Activated CD4-positive, alpha-beta T cell treated with anti-CD3 and anti-CD28 coated beads, Interleukin-2, amount 50 U/mL, for 1 hour (primary cell): ENCODE measurements around the gene ANKRD42.
"Not testable (repeated sequence)": the region's sequence is repeated elsewhere in the genome, so short reads cannot be mapped to it uniquely, and the experiment has no call there.

ENCODE experiments used
- DNase-seq: peaks from one replicate; pipeline ENCODE4 v3.0.0-alpha.2; 2020

The ANKRD42 gene

GRCh38 chr11:83249972-83250593, 56.6 kb downstream of the ANKRD42 start:
- DNase-seq: no peak

GRCh38 chr11:83252266-83252665, 58.8 kb downstream of the ANKRD42 start:
- DNase-seq: no peak

- no peak for DNase-seq
Observed at GRCh38 chr11:83252941-83253340, 59.4 kb downstream of the ANKRD42 start.

- no peak for DNase-seq
Observed at GRCh38 chr11:83255366-83255765, 61.9 kb downstream of the ANKRD42 start.

- no peak for DNase-seq
Observed at GRCh38 chr11:83256602-83257340, 63.3 kb downstream of the ANKRD42 start.

- DNase-seq: no peak
Observed at GRCh38 chr11:83257761-83258168, 64.3 kb downstream of the ANKRD42 start.

GRCh38 chr11:83259559-83259958, 66.0 kb downstream of the ANKRD42 start:
- no peak for DNase-seq

- no peak for DNase-seq
Observed at GRCh38 chr11:83265331-83265730, 71.8 kb downstream of the ANKRD42 start.

- DNase-seq: not testable (repeated sequence)
Observed at GRCh38 chr11:83269080-83269479, 75.6 kb downstream of the ANKRD42 start.

GRCh38 chr11:83271734-83272133, 78.2 kb downstream of the ANKRD42 start:
- DNase-seq: not testable (repeated sequence)

GRCh38 chr11:83272627-83273026, 79.1 kb downstream of the ANKRD42 start:
- no peak for DNase-seq

GRCh38 chr11:83275888-83276641, 82.6 kb downstream of the ANKRD42 start:
- no peak for DNase-seq

- no peak for DNase-seq
Observed at GRCh38 chr11:83278351-83278750, 84.8 kb downstream of the ANKRD42 start.

GRCh38 chr11:83280256-83280655, 86.7 kb downstream of the ANKRD42 start:
- DNase-seq: no peak

- no peak for DNase-seq
Observed at GRCh38 chr11:83282084-83282716, 88.7 kb downstream of the ANKRD42 start.

GRCh38 chr11:83284501-83285150, 91.1 kb downstream of the ANKRD42 start:
- DNase-seq: no peak

GRCh38 chr11:83285151-83285770, 91.7 kb downstream of the ANKRD42 start:
- no peak for DNase-seq

GRCh38 chr11:83285771-83286528, 92.4 kb downstream of the ANKRD42 start, which contains the start of gene CCDC90B:
CCDC90B (minus strand) TSS chr11:83286367; CDS start chr11:83285972, 395 bp downstream.
- DNase-seq: peak; percentile 90

- no peak for DNase-seq
Observed at GRCh38 chr11:83287631-83288030, 94.1 kb downstream of the ANKRD42 start.

- no peak for DNase-seq
Observed at GRCh38 chr11:83292709-83293456, 99.4 kb downstream of the ANKRD42 start.

GRCh38 chr11:83293457-83293774, 99.9 kb downstream of the ANKRD42 start:
- DNase-seq: no peak
